Breast epithelium (tissue), 3 donors: ENCODE data around the gene PTPRM.

Source experiments
- CTCF ChIP-seq, 3 donors: fragments of 450-650 bp; IDR thresholded peaks; one replicate each; pipeline ENCODE4 v1.5.1; 2016 to 2017; ENCODE audit warnings: antibody characterized with exemption in 3 of 3, mild to moderate bottlenecking in 3 of 3, moderate library complexity in 3 of 3
- POLR2A ChIP-seq: fragments of 450-650 bp; IDR thresholded peaks from one replicate; pipeline ENCODE4 v1.6.1; 2016; ENCODE audit warnings: antibody characterized with exemption, mild to moderate bottlenecking, moderate library complexity

- TF ChIP-seq POLR2A (no peak), CTCF (IDR thresholded peaks at IDR 0.05) (no peak)
Observed at GRCh38 chr18:7914834-7915670, 347.9 kb downstream of the PTPRM start.
